ENCODE measurements around the gene GNB1.

GNB1 gene

DNA sequence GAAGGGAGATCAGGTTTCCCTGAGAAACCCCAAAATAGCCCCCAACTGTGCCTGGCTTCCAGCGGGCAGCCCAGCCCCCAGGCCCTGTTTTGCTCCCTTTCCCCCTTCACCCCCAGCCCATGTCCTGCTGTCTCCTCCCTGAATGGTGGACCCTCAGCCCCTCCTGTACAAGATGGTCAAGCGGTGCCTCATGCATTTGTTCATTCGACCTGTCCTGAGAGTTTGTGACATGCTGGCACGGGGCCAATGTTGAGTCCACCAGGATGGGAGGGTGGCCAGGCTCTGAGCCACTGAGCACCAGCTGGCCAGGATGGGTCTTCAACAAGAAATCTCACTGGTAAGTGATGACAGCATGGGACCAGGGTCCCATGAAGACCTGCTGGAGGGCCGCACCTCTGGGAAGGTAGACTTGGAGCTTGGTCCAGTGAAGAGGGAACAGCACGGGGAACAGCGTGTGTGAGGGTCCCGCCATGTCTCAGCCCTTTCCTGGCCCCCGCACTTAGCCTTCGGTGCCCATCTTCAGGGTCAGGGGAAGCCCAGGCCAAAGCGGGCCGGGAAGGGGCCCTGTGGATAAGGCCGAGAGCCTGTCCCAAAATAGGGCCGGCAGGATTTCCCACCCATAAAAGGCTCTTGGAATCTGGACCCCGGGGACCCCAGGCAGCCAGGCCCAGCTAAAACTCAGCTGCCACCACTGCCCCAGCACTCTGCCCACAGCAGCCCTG is 24.2 kb upstream of the GNB1 start, which contains the start of gene CALML6:
TSS of gene CALML6 (plus strand) at position 290 of the 722 bp plus-strand sequence. CDS start at position 311, 21 bp downstream.
- no peak for TF ChIP-seq CTCF (IDR thresholded peaks at IDR 0.05; ENCODE audit: poor library complexity, severe bottlenecking)
- ATAC-seq (ENCODE audit: low read depth): no peak

DNA sequence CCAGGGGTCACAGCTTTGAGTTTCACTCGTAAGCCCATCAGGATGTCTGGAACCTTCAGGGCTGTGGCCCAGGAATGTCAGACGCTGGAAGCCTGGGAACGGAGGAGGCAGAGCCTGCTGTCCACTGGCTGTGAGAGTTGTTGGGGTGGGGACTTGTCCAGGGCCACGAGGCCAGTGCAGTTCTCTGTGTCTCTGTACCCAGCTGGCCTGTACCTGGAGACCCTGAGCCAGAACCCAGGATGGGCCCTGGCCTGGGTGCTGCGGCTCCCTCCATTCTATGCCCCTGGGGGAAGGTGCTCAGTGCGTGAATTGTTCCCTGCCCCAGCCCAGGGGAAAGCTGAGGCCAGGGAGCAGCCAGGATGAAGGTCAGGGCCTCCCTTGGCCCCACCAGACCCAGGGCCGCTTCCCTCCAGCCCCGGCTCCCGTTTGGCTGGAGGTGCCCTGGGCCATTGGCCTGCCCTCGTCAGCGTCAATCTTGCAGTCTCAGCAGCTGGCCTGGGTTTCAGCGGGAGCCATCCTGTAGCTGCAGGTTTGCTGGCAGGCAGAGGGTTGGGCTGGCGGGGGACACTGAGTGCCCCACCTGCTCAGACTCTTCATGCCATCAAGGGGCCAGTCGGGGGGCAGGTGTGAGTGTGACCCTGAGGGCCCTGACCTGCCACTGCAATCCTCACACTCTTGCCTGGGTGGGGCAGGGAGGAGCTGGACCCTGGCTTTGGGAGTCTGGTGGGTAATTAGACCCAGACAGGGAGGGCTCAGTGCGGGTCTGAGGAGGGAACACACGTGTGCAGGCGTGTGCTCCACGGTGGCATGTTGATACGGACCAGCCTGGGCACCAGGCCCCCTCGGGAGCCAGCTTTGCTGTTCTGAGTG is 23.4 kb upstream of the GNB1 start:
- no peak for TF ChIP-seq CTCF (IDR thresholded peaks at IDR 0.05; ENCODE audit: poor library complexity, severe bottlenecking)
- H3K4me3 ChIP-seq (ENCODE audit: severe bottlenecking): no peak overlapping the region
- DNase-seq (ENCODE audit: low spot score) (peak; percentile 54), ATAC-seq (ENCODE audit: low read depth) (no peak)
- H3K9me3 ChIP-seq (ENCODE audit: severe bottlenecking): no peaks in the 10 kb centered on the region
- H3K27me3 ChIP-seq (ENCODE audit: insufficient read depth, poor library complexity, severe bottlenecking): no peaks in the 10 kb centered on the region
- H3K4me1 ChIP-seq (ENCODE audit: insufficient read depth, poor library complexity, severe bottlenecking): no peaks in the 10 kb centered on the region
- no peaks in the 10 kb centered on the region for H3K36me3 ChIP-seq (ENCODE audit: low read depth)
- H3K27ac ChIP-seq (ENCODE audit: poor library complexity, severe bottlenecking): no peak overlapping the region

More for the DNA sequence above, 24.2 kb upstream of the GNB1 start, which contains the start of gene CALML6:
- DNase-seq (ENCODE audit: low spot score): peak; percentile 53
- Histone ChIP-seq H3K9me3 (ENCODE audit: severe bottlenecking) (no peaks in the 10 kb centered on the region), H3K4me1 (ENCODE audit: insufficient read depth, poor library complexity, severe bottlenecking) (no peaks in the 10 kb centered on the region), H3K4me3 (ENCODE audit: severe bottlenecking) (no peak within 1 kb of the TSS), H3K36me3 (ENCODE audit: low read depth) (no peaks in the 10 kb centered on the region), H3K27ac (ENCODE audit: poor library complexity, severe bottlenecking) (no peak within 1 kb of the TSS), H3K27me3 (ENCODE audit: insufficient read depth, poor library complexity, severe bottlenecking) (no peaks in the 10 kb centered on the region)

GRCh38 chr1:1911350-1912041 is 20.6 kb upstream of the GNB1 start:
- H3K4me3 ChIP-seq (ENCODE audit: severe bottlenecking): no peak overlapping the region
- H3K36me3 ChIP-seq (ENCODE audit: low read depth): no peaks in the 10 kb centered on the region
- DNase-seq (ENCODE audit: low spot score) (peak; percentile 59), ATAC-seq (ENCODE audit: low read depth) (no peak)
- no peak for TF ChIP-seq CTCF (IDR thresholded peaks at IDR 0.05; ENCODE audit: poor library complexity, severe bottlenecking)
- peaks cover 17% of the 10 kb centered on the region for H3K4me1 ChIP-seq (ENCODE audit: insufficient read depth, poor library complexity, severe bottlenecking)
- no peak overlapping the region for H3K27ac ChIP-seq (ENCODE audit: poor library complexity, severe bottlenecking)
- H3K9me3 ChIP-seq (ENCODE audit: severe bottlenecking): no peaks in the 10 kb centered on the region
- H3K27me3 ChIP-seq (ENCODE audit: insufficient read depth, poor library complexity, severe bottlenecking): no peaks in the 10 kb centered on the region

DNA sequence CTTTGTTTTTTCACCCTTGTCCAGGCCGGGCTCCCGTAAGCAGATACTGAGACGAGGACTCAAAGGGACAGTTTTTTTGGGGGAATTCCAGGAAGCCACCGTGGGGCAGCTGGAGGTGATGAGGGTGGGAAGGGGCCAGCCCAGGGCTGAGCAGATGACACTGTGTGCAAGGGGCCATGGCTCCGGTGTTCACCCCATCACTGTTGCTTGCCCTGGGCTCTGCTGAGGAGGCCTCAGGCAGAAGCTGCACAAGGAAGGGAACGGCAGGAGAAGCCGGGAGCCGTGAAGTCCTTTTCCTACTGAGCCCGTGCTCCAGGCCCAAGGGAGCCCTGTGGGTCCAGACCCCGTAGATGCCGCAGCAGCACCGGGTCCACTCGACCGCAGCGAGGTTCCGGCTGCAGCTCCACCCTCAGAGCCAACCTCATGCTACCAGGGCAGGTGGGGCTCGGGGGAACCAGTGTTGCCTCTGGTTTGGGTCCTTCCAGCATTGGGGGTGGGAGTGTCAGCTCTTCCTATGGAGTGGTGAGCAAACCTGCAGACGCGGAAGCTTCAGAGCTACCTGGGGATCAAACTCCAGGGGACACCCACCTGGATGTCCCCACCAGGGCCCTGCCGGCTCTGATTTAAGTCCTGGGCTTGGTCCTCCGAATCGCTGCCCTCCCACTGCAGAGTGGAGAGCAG is 19.9 kb upstream of the GNB1 start:
- no peaks in the 10 kb centered on the region for H3K36me3 ChIP-seq (ENCODE audit: low read depth)
- no peak for TF ChIP-seq CTCF (IDR thresholded peaks at IDR 0.05; ENCODE audit: poor library complexity, severe bottlenecking)
- H3K27ac ChIP-seq (ENCODE audit: poor library complexity, severe bottlenecking): no peak overlapping the region
- DNase-seq (ENCODE audit: low spot score): peak; percentile 45
- no peak overlapping the region for H3K4me3 ChIP-seq (ENCODE audit: severe bottlenecking)
- no peaks in the 10 kb centered on the region for H3K9me3 ChIP-seq (ENCODE audit: severe bottlenecking)
- peaks cover 19% of the 10 kb centered on the region for H3K4me1 ChIP-seq (ENCODE audit: insufficient read depth, poor library complexity, severe bottlenecking)
- no peaks in the 10 kb centered on the region for H3K27me3 ChIP-seq (ENCODE audit: insufficient read depth, poor library complexity, severe bottlenecking)
- no peak for ATAC-seq (ENCODE audit: low read depth)

Data from RWPE2 (cell line).